HepG2 (cell line): ENCODE data around the gene PARD3. TPM values are rescaled to one million over a fixed set of nuclear protein-coding genes. Genes with fewer than 3 reads are reported as not detected.

Experiments used
- ATAC-seq: fragments of 200-7000 bp; cut with Tn5 transposase; 3 replicates; pipeline ENCODE4 v1.9.1; 2020; ENCODE audit warnings: mild to moderate bottlenecking, moderate library complexity
- BruUV-seq: library from RNA; stranded (reverse); fragments of 400-500 nt; replicated peaks from 2 replicates; lab custom pipeline; 2021; lab: Mats Ljungman, UMichigan
- CTCF ChIA-PET: fragments of 300-600 bp; formaldehyde crosslinking; extraction: SDS; loops from one replicate; lab custom pipeline; 2021; ENCODE audit warnings: low total read pairs, inconsistent platforms, low intra/inter-chr PET ratio; lab: Yijun Ruan, JAX
- POLR2A ChIA-PET: fragments of 350-600 bp; sonication (Branson Sonifier 250); formaldehyde crosslinking; loops from one replicate; lab custom pipeline; 2020; ENCODE audit warnings: antibody characterized with exemption, inconsistent platforms; lab: Yijun Ruan, JAX
- DNase-seq: peaks from one replicate; pipeline ENCODE4 v3.0.0-alpha.2; 2015; ENCODE audit warnings: low spot score
- FAIRE-seq: peaks from 3 replicates; lab custom pipeline; 2011; peaks lifted over from hg19 to GRCh38; lab: Jason Lieb, UNC
- H2AFZ ChIP-seq: one replicate; pipeline ENCODE4 v1.6.1; 2011; ENCODE audit warnings: low read length, inconsistent platforms
- H3K27ac ChIP-seq: fragments of 300-600 bp; 3 replicates; pipeline ENCODE4 v1.8.0; 2011; ENCODE audit warnings: mixed run types, mild to moderate bottlenecking, mixed read lengths, low read length, inconsistent platforms; ENCODE audit not compliant: insufficient read depth; ENCODE audit errors: extremely low read length
- H3K27me3 ChIP-seq, 2 experiments: fragments of 200-600 bp in 1 of 2; 2 replicates in 1 of 2; 3 replicates in 1 of 2; pipeline versions ENCODE4 v1.6.0 to v1.8.0; 2011; ENCODE audit warnings: low read length in 2 of 2, mild to moderate bottlenecking in 2 of 2, moderate library complexity in 2 of 2, inconsistent platforms in 1 of 2; ENCODE audit not compliant: insufficient read depth in 2 of 2, control insufficient read depth in 1 of 2
- H3K36me3 ChIP-seq, 2 experiments: fragments of 200-600 bp in 1 of 2; replicated peaks in 1 of 2; 2 replicates in 1 of 2; 3 replicates in 1 of 2; pipeline versions ENCODE4 v1.5.1 to v1.8.0; 2011; ENCODE audit warnings: low read length in 2 of 2, inconsistent platforms in 1 of 2; ENCODE audit not compliant: insufficient read depth in 2 of 2, control insufficient read depth in 1 of 2
- H3K4me1 ChIP-seq: 2 replicates; pipeline ENCODE4 v1.5.1; 2012; ENCODE audit warnings: low read length, inconsistent platforms; ENCODE audit not compliant: insufficient read depth
- H3K4me2 ChIP-seq: 2 replicates; pipeline ENCODE4 v1.6.0; 2011; ENCODE audit warnings: low read depth, low read length, inconsistent platforms
- H3K4me3 ChIP-seq, 3 experiments: fragments of 200-600 bp in 1 of 3; sonication (generic), shearing (Covaris generic) in 1 of 3; replicated peaks in 1 of 3; 2 replicates each; pipeline ENCODE4 v1.5.1; 2011 to 2016; ENCODE audit warnings: low read length in 3 of 3, inconsistent platforms in 2 of 3, low read depth in 2 of 3, mild to moderate bottlenecking in 2 of 3, control low read depth in 1 of 3, mixed read lengths in 1 of 3; ENCODE audit not compliant: insufficient read depth in 1 of 3
- H3K79me2 ChIP-seq: one replicate; pipeline ENCODE4 v1.6.1; 2011; ENCODE audit warnings: low read length, inconsistent platforms; ENCODE audit not compliant: insufficient read depth
- H3K9ac ChIP-seq: 2 replicates; pipeline ENCODE4 v1.6.0; 2011; ENCODE audit warnings: mild to moderate bottlenecking, low read depth, low read length, inconsistent platforms; ENCODE audit not compliant: insufficient read depth
- H3K9me3 ChIP-seq: 2 replicates; pipeline ENCODE4 v1.5.1; 2012; ENCODE audit warnings: mild to moderate bottlenecking, low read length
- H4K20me1 ChIP-seq: 2 replicates; pipeline ENCODE4 v1.6.0; 2011; ENCODE audit warnings: inconsistent platforms, mild to moderate bottlenecking, low read length, moderate library complexity; ENCODE audit not compliant: insufficient read depth
- BCL6 ChIP-seq: IDR thresholded peaks from 2 replicates; pipeline ENCODE4 v1.6.1; 2016; ENCODE audit warnings: missing genetic modification reagents, missing compliant biosample characterization
- ESRRA ChIP-seq: sonication (generic); formaldehyde crosslinking; IDR thresholded peaks from 2 replicates; pipeline ENCODE4 v1.5.1; 2020; ENCODE audit warnings: mild to moderate bottlenecking, low read depth, missing genetic modification reagents
- FIP1L1 ChIP-seq: fragments of 200-400 bp; formaldehyde crosslinking; IDR thresholded peaks from 2 replicates; pipeline ENCODE4 v1.6.1; 2018; ENCODE audit warnings: low read depth, mild to moderate bottlenecking, low read length, moderate library complexity, borderline replicate concordance; ENCODE audit not compliant: insufficient read depth
- FLYWCH1 ChIP-seq: sonication (generic); formaldehyde crosslinking; IDR thresholded peaks from 2 replicates; pipeline ENCODE4 v1.8.1; 2023; ENCODE audit warnings: mild to moderate bottlenecking, missing genetic modification reagents
- FOSL1 ChIP-seq: sonication (generic); formaldehyde crosslinking; IDR thresholded peaks from 2 replicates; pipeline ENCODE4 v1.9.0; 2021; ENCODE audit warnings: missing genetic modification reagents, borderline replicate concordance
- HMGXB4 ChIP-seq, 2 experiments: sonication (generic) in 1 of 2; formaldehyde crosslinking in 1 of 2; IDR thresholded peaks; 2 replicates each; pipeline versions ENCODE4 v1.4.0 to v1.6.1; 2018 to 2020; ENCODE audit warnings: missing genetic modification reagents in 2 of 2, borderline replicate concordance in 1 of 2, low read depth in 1 of 2, mild to moderate bottlenecking in 1 of 2, missing biosample characterization in 1 of 2
- NR2F1 ChIP-seq, 2 experiments: fragments of 450-650 bp in 1 of 2; formaldehyde crosslinking in 1 of 2; IDR thresholded peaks; 2 replicates each; pipeline versions ENCODE4 v1.5.0 to v1.6.1; 2016 to 2020; ENCODE audit warnings: mild to moderate bottlenecking in 1 of 2, missing compliant biosample characterization in 1 of 2, missing genetic modification reagents in 1 of 2, moderate library complexity in 1 of 2
- RAD21 ChIP-seq: fragments of 450-650 bp; formaldehyde crosslinking; IDR thresholded peaks from 2 replicates; pipeline ENCODE4 v1.5.0; 2020; ENCODE audit warnings: mild to moderate bottlenecking
- SSRP1 ChIP-seq: IDR thresholded peaks from 2 replicates; pipeline ENCODE4 v1.6.1; 2016; ENCODE audit warnings: control low read depth
- TARDBP ChIP-seq: sonication (generic); formaldehyde crosslinking; IDR thresholded peaks from 2 replicates; pipeline ENCODE4 v1.8.0; 2022; ENCODE audit warnings: mild to moderate bottlenecking, missing genetic modification reagents
- THAP11 ChIP-seq: IDR thresholded peaks from 2 replicates; pipeline ENCODE4 v1.6.1; 2016; ENCODE audit warnings: missing biosample characterization, missing genetic modification reagents
- THAP8 ChIP-seq: sonication (generic); formaldehyde crosslinking; IDR thresholded peaks from 2 replicates; pipeline ENCODE4 v1.5.1; 2020; ENCODE audit warnings: missing genetic modification reagents, mild to moderate bottlenecking, borderline replicate concordance
- ZFP1 ChIP-seq: IDR thresholded peaks from 2 replicates; pipeline ENCODE4 v1.6.1; 2016
- ZNF180 ChIP-seq: sonication (generic); formaldehyde crosslinking; IDR thresholded peaks from 2 replicates; pipeline ENCODE4 v1.4.0; 2020; ENCODE audit warnings: low read depth, missing genetic modification reagents, borderline replicate concordance
- ZNF441 ChIP-seq: sonication (generic); formaldehyde crosslinking; IDR thresholded peaks from 2 replicates; pipeline ENCODE4 v1.7.0; 2021; ENCODE audit warnings: missing genetic modification reagents, borderline replicate concordance
- ZNF7 ChIP-seq: IDR thresholded peaks from 2 replicates; pipeline ENCODE4 v1.6.1; 2016; ENCODE audit warnings: missing biosample characterization, missing genetic modification reagents
- WGBS: methylation state at CpG from one replicate; pipeline ENCODE4 v1.1.6; 2017; ENCODE audit warnings: low lambda C conversion rate; 5-methylcytosine and 5-hydroxymethylcytosine counted together
- in situ Hi-C: cut with HindIII; loops from 2 replicates; pipeline ENCODE4 v1.10.0; 2017; ENCODE audit warnings: low pct_unique_long_range_greater_than_20kb; ENCODE audit not compliant: extremely low pct_ligation_motif_present
- intact Hi-C: fragments of 100-400 bp; cut with micrococcal nuclease; formaldehyde crosslinking; loops from one replicate; pipeline ENCODE4 v1.10.0; 2022; ENCODE audit not compliant: unreplicated experiment
- polyA plus RNA-seq, 8 experiments: library from polyadenylated mRNA; depleted of rRNA in 3 of 8; stranded (reverse) in 7 of 8; unstranded in 1 of 8; fragments of >200 nt; fragmentation: Illumina TruSeq in 4 of 8; extraction: Trizol in 4 of 8; gene quantifications; 2 replicates each; pipeline versions ENCODE4 v1.2.1 to v1.2.3, GENCODE V29; 2011 to 2016; ENCODE audit warnings: low read depth in 4 of 8, missing spikeins in 1 of 8, mixed read lengths in 1 of 8; ENCODE audit not compliant: insufficient read depth in 1 of 8
- total RNA-seq, 5 experiments: library from RNA; depleted of rRNA; stranded (reverse); fragments of >200 nt; fragmentation: Illumina TruSeq; extraction: Trizol; gene quantifications; 2 replicates each; pipeline ENCODE4 v1.2.3, GENCODE V29; 2016; ENCODE audit warnings: low read depth in 1 of 5

PARD3 gene
- total and polyA plus RNA-seq, 2 of the 13 experiments (the other 11 are each of a cell fraction or from before 2014, with no cell fraction given): 40.9 to 60.0 TPM

GRCh38 chr10:34151481-34151880 is 663.6 kb downstream of the PARD3 start:
- FAIRE-seq: no peak
- CTCF ChIA-PET: no interaction called here
- WGBS: 94% methylated on average over 3 of the region's 3 CpGs

More at GRCh38 chr10:34151481-34151880, 663.6 kb downstream of the PARD3 start:
- BruUV-seq: no TSS peak
- ATAC-seq (no peak), DNase-seq (no peak)
- H2AFZ ChIP-seq: no peak overlapping the region
- no peaks in the 10 kb centered on the region for H3K9me3 ChIP-seq
- in situ Hi-C loops: no loop called here
- 0 out of 2 replicates have a peak, but pooled peaks cover 5% of the 10 kb centered on the region for H3K4me1 ChIP-seq
- no peak overlapping the region for H3K9ac ChIP-seq
- POLR2A ChIA-PET: no interaction called here
- H3K79me2 ChIP-seq: no peaks in the 10 kb centered on the region
- intact Hi-C loops: no loop called here
- no peaks in the 10 kb centered on the region for H4K20me1 ChIP-seq
- no peak overlapping the region for H3K27ac ChIP-seq
- H3K27me3 ChIP-seq: no peaks in the 10 kb centered on the region
- no peak overlapping the region for H3K4me2 ChIP-seq
- H3K4me3 ChIP-seq: no peak overlapping the region
- H3K36me3 ChIP-seq: no peaks in the 10 kb centered on the region
- TF ChIP-seq FLYWCH1 (CRISPR knock-in tag) (no peak), FOSL1 (CRISPR knock-in tag) (no peak), RAD21 (no peak), TARDBP (CRISPR knock-in tag) (no peak), ESRRA (CRISPR knock-in tag) (no peak), FIP1L1 (no peak), ZFP1 (CRISPR knock-in tag) (no peak), HMGXB4 (CRISPR knock-in tag; IDR thresholded peaks at IDR 0.05; ENCODE audit: borderline replicate concordance in 1 of 2, low read depth in 1 of 2) (no peak), NR2F1 (CRISPR knock-in tag; IDR thresholded peaks at IDR 0.05) (no peak), BCL6 (CRISPR knock-in tag) (no peak), ZNF7 (CRISPR knock-in tag) (no peak), ZNF441 (CRISPR knock-in tag) (no peak), THAP11 (no peak), ZNF180 (CRISPR knock-in tag) (no peak), THAP8 (CRISPR knock-in tag) (no peak), SSRP1 (CRISPR knock-in tag) (no peak)
